GM19351 (cell line): ENCODE results near the gene LINC00237.

Source experiments
- ATAC-seq: cut with Tn5 transposase; IDR thresholded peaks from one replicate; pipeline ENCODE4 v1.9.1; 2021; ENCODE audit warnings: mild to moderate bottlenecking, moderate library complexity; ENCODE audit not compliant: unreplicated experiment

Gene LINC00237

DNA sequence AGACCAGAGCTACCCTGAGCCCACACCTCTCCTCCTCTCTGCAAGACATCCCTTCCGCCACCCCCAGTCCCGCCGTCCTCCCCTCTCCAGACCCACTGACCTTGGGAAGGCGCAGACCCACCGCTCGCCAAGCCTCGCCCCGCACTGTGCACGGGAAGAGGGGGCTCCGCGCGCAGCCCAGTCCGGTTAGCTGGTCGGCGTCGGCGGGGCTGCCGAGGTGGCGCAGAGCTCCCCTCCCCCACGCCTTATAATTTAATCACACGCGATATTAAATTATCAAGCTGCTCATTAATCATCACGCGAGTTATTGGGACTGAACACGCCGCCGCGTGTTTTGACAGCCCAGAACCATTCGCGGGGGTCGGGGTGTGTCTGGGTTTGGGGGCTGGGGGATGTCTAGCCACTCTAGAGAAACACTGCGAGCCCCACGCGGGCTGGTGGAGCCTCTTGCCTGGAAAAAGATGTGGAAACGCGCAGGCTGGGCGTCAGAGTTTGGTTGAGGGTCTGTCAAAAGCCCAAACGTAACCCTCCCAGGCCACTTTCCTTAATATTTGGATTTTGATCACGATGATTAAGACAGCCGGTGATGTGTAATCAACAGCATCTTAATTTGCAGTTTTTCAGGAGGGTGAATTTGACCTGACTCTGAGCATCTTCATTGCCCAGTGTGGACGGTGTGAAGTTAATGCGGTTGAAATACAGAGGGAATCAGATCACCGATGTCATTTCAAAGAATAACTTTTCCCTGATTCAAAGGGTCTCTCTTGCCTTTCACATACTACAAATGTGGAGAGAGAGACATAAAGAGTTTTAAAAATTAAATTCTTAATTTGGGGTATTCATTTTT lies at the start of gene LINC00237:
Gene LINC00237, minus strand, starts transcription at position 188 of the 847 bp plus-strand sequence.
- ATAC-seq: no peak

- no peak for ATAC-seq
These were observed 49.1 kb upstream of the LINC00237 start for GRCh38 chr20:21155268-21155667.

GRCh38 chr20:21154692-21155091 lies 48.5 kb upstream of the LINC00237 start:
- ATAC-seq: no peak

- no peak for ATAC-seq
These were observed 45.6 kb upstream of the LINC00237 start for GRCh38 chr20:21151791-21152190.

- ATAC-seq: no peak
These were observed 43.2 kb upstream of the LINC00237 start for GRCh38 chr20:21149344-21149743.

- no peak for ATAC-seq
These were observed 41.4 kb upstream of the LINC00237 start for GRCh38 chr20:21147593-21147992.

DNA sequence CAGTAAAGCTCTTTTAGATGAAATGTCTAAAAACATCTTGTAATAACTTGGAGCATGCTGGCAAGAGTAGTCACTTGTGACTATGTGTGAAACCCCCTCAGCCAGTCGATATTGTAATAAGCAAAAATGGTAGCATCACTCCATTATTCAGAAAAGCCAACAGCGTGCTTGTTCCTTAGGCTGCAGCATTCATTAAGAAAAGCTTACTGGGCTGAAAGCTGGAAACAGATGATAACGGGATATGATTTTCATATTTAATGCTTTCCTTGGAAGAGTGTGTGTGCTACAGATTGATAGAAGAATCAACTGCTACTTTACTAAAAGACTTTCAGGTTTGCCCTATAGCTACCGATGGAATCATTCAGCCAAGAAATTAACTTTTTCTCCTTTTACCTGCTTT lies 40.1 kb upstream of the LINC00237 start:
- ATAC-seq: no peak

- ATAC-seq: no peak
These were observed 39.3 kb upstream of the LINC00237 start for GRCh38 chr20:21145424-21145823.

DNA sequence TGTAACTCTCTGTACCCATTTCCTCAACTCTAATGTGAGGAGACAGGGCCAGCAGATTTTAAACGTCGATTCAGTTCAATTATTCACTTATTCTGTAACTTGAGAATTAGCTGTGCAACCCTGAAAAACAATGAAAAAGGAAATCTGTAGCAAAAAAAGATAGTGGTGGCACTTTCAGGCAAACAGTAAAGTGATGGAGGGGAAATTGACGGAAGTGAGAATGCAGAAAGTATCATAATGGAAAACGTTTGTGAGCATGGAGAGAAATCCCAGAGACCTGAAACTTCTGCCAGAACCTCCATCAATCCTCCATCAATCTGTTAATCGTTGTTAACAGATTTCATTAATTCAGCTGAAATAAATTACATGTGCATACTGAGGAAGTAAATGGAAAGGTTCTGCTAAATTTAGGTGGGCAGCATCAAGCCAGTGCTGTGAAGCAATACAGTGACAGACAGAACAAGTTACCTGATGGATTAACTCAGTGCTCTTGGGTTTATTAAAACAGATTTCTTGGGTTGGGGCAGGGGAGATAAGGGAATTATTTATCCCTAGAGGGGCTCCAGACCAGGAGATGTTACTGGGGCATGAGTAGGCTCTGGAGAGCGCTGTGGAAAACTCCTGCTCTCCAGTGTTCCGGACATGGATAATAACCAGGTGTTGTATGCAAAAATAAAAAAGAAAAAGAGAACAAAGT lies 37.2 kb upstream of the LINC00237 start:
- no peak for ATAC-seq

GRCh38 chr20:21141825-21142224 lies 35.7 kb upstream of the LINC00237 start:
- ATAC-seq: no peak

DNA sequence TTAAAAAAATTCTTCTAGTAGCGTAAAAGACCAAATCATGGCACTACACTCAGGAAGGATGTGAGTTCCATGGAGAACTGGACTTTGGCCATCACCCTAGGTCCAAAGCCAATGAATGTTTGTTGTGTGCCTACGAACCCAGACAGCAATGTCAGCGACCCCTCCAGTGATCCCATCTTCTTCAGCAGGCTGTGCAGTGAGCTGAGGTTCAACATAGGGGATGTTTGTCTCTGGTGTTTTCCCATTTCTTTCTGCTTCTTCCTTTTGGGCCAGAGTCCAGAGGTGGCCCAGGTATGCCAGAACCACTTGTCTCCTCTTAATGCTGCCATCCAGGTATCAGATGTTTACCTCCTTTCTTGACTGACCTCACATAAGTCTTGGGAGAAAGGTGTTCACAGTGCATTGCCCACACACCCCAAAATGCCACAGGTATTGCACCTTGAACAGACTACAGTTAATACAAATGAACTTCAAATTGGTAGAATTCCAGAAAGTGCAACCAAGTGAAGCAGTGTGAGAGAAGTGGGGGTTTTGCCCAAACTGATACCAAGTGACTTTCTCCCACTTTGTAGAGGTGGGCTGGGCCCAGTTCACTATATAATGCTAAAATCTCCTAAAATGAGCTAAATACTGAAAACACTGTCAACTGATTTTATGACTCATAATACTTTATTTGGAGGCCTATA lies 33.9 kb upstream of the LINC00237 start:
- ATAC-seq: no peak

- no peak for ATAC-seq
These were observed 30.9 kb upstream of the LINC00237 start for GRCh38 chr20:21137078-21137477.

DNA sequence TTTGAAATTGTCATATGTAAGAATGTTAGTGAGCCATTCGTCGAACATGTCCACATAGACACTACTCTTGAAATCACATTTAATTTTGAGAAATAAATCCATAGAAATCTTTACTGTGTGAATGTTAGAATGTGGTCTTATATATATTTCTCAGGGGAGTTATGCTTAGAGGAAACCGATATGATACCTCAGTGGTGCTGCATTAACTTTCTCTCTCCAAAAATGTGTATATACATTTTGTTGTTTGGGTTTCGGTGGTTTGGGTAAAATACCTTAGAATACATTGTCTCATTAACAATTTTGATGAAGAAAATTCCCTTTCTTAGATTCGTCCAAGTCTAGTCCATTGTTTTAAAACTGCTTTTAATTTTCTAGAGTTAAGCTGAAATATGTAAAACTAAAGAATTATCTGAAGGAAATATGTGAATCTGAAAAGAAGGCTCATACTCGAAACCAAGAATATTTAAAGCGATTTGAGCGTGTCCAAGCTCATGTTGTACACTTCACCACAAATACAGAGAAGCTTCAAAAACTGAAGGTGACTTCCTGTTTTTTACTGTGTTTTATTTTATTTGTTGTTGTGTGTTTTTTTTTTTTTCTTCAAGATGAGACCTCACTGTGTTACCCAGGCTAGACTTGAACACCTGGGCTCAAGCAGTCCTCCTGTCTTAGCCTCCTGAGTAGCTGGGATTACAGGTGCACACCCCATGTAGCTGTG lies 30.0 kb upstream of the LINC00237 start:
- no peak for ATAC-seq

DNA sequence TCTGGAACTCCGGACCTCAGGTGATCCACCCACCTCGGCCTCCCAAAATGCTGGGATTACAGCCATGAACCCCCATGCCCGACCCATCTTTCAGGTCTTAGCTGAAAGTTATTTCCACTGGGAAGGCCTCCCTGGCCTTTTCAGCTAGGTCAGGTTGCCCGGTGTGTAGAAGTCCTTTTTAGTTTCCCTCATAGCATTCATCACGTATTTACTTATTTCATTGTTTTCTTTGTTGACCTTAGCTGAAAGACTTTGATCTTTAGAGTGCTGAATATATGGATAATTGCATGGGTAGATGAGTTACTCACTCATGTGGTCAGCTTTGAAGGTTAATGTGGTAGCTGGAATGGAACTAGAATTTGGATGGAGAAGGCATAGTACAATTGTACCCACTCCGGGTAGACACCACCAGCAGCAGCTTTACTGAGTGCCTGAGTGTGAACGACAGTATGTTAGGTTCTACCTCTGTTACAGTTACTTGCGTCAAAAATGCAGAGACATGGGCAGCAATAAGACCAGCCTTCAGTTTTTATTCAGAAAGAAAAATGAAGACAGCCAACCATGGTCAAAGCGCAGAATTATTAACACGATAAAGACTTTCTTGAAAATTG lies 28.8 kb upstream of the LINC00237 start:
- ATAC-seq: no peak

DNA sequence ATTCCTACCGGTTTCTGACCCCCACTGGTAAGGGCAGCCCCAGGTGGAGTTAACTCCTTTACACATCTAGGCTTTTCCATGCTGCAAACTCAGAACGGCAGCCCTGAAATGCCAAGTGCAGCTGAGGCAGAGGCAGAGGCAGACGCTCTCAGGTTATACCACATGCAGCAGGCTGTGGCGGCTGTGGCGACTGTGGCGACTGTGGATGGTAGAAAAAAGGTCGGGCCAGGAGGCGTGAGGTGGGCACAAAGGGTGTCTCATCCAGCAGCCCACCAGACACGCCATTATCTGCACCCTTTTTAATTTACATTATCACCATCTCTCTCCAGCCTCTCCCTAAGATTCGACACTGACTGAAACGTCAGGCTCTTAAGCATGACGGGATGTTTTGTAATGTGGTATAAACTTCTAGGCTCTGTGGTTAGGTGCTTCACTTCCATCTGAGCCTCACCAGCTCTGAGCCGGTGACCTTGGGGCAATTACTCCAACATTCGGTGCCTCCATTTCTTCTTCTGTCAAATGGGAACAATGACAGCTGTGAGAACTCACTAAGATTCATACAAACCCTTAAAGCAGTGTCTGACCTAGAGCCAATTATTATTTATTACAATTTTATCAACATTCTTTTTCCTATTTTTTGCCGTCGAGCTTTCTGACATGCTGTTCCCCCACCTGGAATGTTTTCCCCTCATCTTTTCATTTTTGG lies 27.9 kb upstream of the LINC00237 start:
- ATAC-seq: no peak

DNA sequence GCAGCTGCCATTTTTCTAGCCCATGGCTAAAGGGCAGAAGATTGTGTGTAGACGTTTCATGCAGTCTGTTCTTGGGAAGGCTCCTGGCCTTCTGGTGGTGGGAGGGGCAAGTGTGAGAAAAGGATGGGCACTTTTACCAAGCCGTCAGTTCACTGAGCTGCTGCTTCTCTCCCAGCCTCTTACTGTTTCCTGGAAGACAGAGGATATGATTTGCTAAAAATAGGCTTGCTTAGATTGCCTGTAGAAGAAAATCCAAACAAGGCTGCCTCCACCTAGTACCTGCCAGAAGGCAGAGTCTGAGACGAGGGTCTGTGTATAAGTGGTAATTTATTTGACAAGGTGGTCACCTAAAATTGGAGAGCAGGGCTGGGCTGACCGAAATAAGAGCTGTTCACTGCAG lies 27.2 kb upstream of the LINC00237 start:
- no peak for ATAC-seq

DNA sequence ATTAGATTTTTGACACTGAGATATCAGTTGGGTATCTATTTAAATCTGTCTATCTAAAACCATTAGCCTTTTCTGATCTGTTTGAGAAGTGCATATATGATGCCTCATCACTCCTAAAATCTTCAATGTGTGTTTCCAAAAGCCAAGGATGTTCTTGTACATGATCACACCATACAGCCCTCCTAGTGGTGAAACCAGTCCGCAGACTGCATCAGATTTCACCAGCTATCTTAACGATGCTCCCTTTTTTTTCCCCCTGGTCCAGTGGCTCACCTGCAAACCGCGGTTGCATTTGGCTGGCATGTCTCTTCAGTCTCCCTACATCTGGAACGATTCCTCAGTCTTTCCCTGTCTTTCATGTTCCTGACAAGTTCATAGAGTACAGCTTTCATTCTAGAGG lies 23.7 kb upstream of the LINC00237 start:
- ATAC-seq: no peak

DNA sequence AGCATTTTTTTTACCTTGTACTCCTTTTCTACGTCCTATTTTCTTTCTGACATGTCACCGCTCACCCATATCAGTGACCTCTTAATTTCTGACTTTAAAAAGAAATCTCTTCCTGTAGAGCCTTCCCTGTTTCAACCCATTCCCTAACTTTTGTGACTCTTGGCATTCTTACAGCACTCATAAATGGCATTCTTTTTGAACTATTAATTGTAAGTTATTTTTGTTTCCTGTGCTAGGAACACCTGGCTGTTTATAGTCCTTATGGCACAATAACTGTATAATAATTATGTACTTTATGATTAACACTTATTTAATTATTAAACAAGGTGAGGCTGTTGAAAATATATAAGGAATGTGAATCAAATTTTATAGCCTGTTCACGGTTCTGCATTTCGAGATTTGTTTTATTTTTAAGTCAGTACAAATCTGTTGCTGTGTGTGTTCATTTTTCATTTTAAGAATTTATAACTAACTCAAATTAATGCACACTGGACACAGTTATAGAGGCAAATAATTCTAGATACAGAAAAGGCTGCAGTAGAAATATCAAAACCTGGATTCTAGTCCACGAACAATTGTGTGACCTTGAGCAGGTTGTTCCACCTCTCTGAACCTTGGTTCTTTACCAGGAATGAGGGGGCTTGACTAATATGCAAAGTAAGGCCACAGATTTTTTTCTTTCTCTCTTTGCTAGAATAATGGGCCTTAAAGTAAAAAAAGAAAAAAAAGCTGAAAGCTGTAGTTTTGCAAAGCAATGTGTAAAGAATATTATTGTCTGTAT lies 21.2 kb upstream of the LINC00237 start:
- no peak for ATAC-seq

- no peak for ATAC-seq
These were observed 20.4 kb upstream of the LINC00237 start for GRCh38 chr20:21126581-21126870.
